Smooth muscle cell (in vitro differentiated cells): Measurements from ENCODE around the gene LLGL1. TPM values are rescaled to one million over a fixed set of nuclear protein-coding genes. Genes with fewer than 3 reads are reported as not detected.

ENCODE experiments used
- DNase-seq: peaks from one replicate; lab custom pipeline; 2025; ENCODE audit not compliant: unreplicated experiment; lab: John Stamatoyannopoulos, UW
- H2AFZ ChIP-seq: fragments of 200-600 bp; sonication (generic); 2 replicates; pipeline ENCODE4 v1.6.0; 2016; ENCODE audit warnings: antibody characterized with exemption, low read depth, mild to moderate bottlenecking
- H3F3A ChIP-seq: fragments of 200-600 bp; sonication (generic); 2 replicates; pipeline ENCODE4 v1.6.0; 2017; ENCODE audit warnings: antibody characterized with exemption, low read depth
- H3K27ac ChIP-seq: fragments of 200-600 bp; sonication (generic); 2 replicates; pipeline ENCODE4 v1.5.1; 2016; ENCODE audit warnings: low read depth, mild to moderate bottlenecking
- H3K27me3 ChIP-seq: fragments of 200-600 bp; sonication (generic); 2 replicates; pipeline ENCODE4 v1.6.1; 2016; ENCODE audit warnings: low read depth, mild to moderate bottlenecking
- H3K36me3 ChIP-seq: fragments of 200-600 bp; sonication (generic); 2 replicates; pipeline ENCODE4 v1.5.1; 2016; ENCODE audit warnings: low read depth
- H3K4me1 ChIP-seq: fragments of 200-600 bp; sonication (generic); 2 replicates; pipeline ENCODE4 v1.5.1; 2016; ENCODE audit warnings: low read depth
- H3K4me2 ChIP-seq: fragments of 200-600 bp; sonication (generic); 2 replicates; pipeline ENCODE4 v1.6.0; 2016; ENCODE audit warnings: mild to moderate bottlenecking
- H3K4me3 ChIP-seq: fragments of 200-600 bp; sonication (generic); 2 replicates; pipeline ENCODE4 v1.5.1; 2016; ENCODE audit warnings: mild to moderate bottlenecking
- H3K79me2 ChIP-seq: fragments of 200-600 bp; sonication (generic); 2 replicates; pipeline ENCODE4 v1.6.0; 2016; ENCODE audit warnings: low read depth, mild to moderate bottlenecking
- H3K9ac ChIP-seq: fragments of 200-600 bp; sonication (generic); 2 replicates; pipeline ENCODE4 v1.6.0; 2016; ENCODE audit warnings: low read depth
- H3K9me3 ChIP-seq: fragments of 200-600 bp; sonication (generic); replicated peaks from 2 replicates; pipeline ENCODE4 v1.5.1; 2016; ENCODE audit warnings: low read depth
- H4K20me1 ChIP-seq: fragments of 200-600 bp; sonication (generic); 2 replicates; pipeline ENCODE4 v1.6.0; 2016; ENCODE audit warnings: low read depth
- WGBS: methylation state at CpG from one replicate; pipeline ENCODE4 v1.1.7; 2016; ENCODE audit warnings: low lambda C conversion rate; 5-methylcytosine and 5-hydroxymethylcytosine counted together
- polyA plus RNA-seq: library from polyadenylated mRNA; unstranded; fragments of >200 nt; fragmentation: Nextera tagmentation; extraction: Ambion mirVana; gene quantifications from 2 replicates; pipeline ENCODE4 v1.2.1, GENCODE V29; 2016
- total RNA-seq: library from RNA; depleted of rRNA; stranded (reverse); fragments of >200 nt; gene quantifications from 2 replicates; pipeline ENCODE4 v1.2.3, GENCODE V29; 2014
- TF ChIP-seq, protein P1 (sequence below): fragments of 200-600 bp; sonication (generic); IDR thresholded peaks from 2 replicates; pipeline ENCODE4 v1.5.1; 2017; ENCODE audit warnings: borderline replicate concordance, mild to moderate bottlenecking, antibody characterized with exemption; ENCODE audit not compliant: insufficient read depth, poor library complexity, severe bottlenecking

The LLGL1 gene
- total and polyA plus RNA-seq, 2 experiments from 2014 or later, result 8.5 to 37.7 TPM

DNA sequence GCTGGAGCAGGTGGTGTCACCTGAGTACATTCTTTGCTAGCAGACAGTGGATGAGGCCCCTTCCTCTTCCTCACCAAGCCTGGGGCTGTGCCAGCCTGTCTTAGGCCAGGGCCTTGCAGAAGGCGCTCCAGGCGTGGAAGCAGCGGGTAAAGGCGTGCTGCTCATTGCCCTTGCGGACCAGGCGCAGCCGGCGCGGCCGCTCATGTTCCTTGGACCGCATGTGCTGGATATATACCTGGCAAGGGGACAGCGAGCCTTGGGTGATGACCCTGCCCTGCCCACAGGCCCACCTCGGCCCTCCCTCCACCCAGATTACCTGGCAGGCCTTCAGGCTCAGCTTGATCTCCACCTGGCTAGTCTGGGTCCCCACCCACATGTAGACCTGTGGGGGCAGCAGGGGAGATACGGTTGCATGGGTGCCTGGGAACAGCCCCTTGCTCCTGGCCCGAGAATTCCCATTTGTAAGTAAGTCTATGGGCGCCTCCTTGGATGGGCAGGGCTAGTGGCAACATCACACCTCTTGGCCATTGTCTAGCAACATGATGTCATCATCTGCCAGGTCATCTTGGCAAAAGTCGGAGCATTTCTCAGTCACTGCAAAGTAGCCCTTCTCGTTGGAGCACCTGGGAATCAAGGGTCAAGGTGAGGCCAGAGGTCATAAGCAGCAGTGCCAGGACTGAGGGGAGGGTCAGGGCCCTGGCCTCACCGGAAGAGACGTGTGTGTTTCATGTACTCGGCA, 19.8 kb downstream of the LLGL1 start:
- Histone ChIP-seq H3K27me3 (no peaks in the 10 kb centered on the region), H3K9me3 (no peaks in the 10 kb centered on the region), H3K9ac (no peak overlapping the region), H3K27ac (no peak overlapping the region), H3K79me2 (no peaks in the 10 kb centered on the region), H2AFZ (no peak overlapping the region), H3K4me3 (no peak overlapping the region), H3K4me2 (no peak overlapping the region), H4K20me1 (peaks cover 30% of the 10 kb centered on the region), H3K4me1 (no peaks in the 10 kb centered on the region), H3K36me3 (no peaks in the 10 kb centered on the region), H3F3A (peaks cover 11% of the 10 kb centered on the region)
- no peak for DNase-seq
- 97% methylated on average over 21 of the region's 21 CpGs for WGBS
- TF ChIP-seq, protein P1, sequence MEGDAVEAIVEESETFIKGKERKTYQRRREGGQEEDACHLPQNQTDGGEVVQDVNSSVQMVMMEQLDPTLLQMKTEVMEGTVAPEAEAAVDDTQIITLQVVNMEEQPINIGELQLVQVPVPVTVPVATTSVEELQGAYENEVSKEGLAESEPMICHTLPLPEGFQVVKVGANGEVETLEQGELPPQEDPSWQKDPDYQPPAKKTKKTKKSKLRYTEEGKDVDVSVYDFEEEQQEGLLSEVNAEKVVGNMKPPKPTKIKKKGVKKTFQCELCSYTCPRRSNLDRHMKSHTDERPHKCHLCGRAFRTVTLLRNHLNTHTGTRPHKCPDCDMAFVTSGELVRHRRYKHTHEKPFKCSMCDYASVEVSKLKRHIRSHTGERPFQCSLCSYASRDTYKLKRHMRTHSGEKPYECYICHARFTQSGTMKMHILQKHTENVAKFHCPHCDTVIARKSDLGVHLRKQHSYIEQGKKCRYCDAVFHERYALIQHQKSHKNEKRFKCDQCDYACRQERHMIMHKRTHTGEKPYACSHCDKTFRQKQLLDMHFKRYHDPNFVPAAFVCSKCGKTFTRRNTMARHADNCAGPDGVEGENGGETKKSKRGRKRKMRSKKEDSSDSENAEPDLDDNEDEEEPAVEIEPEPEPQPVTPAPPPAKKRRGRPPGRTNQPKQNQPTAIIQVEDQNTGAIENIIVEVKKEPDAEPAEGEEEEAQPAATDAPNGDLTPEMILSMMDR, result no peak

DNA sequence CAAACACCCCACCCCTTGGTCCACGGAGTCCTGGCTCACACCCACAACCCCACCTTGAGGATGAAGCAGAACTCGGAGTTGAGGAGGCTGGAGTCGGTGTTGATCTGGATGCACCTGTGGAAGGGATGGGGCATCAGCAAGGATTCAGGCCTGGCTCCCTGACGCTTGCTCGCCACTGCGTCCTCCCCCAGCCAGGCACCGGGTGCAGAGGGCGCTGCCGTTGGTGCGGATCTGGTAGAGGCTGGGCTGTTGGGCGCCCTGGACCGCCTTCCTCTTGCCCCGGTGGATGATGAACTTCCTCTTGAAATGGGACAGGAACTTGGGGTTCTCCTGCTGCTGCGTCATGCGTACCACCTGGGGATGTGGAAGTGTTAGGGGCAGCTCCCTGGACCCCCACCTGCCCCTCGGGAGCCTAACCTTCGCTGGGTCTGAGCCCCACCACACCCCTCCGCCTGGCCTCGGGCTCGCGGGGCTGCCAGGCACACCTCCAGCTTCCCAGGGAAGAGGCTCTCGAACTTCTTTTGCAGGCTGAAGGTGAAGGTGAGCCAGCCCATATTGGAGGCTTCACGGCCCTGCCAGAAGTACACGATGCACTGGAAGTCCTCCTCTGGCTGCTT, 20.8 kb downstream of the LLGL1 start:
- Histone ChIP-seq H3K9me3 (no peaks in the 10 kb centered on the region), H3K27me3 (no peaks in the 10 kb centered on the region), H3K4me3 (no peak overlapping the region), H3K27ac (no peak overlapping the region), H3K36me3 (no peaks in the 10 kb centered on the region), H4K20me1 (peaks cover 30% of the 10 kb centered on the region), H3K4me1 (no peaks in the 10 kb centered on the region), H3F3A (peaks cover 11% of the 10 kb centered on the region), H3K79me2 (no peaks in the 10 kb centered on the region), H2AFZ (no peak overlapping the region), H3K9ac (no peak overlapping the region), H3K4me2 (no peak overlapping the region)
- TF ChIP-seq, protein P1, result no peak
- 97% methylated on average over 24 of the region's 24 CpGs for WGBS
- DNase-seq, result no peak

DNA sequence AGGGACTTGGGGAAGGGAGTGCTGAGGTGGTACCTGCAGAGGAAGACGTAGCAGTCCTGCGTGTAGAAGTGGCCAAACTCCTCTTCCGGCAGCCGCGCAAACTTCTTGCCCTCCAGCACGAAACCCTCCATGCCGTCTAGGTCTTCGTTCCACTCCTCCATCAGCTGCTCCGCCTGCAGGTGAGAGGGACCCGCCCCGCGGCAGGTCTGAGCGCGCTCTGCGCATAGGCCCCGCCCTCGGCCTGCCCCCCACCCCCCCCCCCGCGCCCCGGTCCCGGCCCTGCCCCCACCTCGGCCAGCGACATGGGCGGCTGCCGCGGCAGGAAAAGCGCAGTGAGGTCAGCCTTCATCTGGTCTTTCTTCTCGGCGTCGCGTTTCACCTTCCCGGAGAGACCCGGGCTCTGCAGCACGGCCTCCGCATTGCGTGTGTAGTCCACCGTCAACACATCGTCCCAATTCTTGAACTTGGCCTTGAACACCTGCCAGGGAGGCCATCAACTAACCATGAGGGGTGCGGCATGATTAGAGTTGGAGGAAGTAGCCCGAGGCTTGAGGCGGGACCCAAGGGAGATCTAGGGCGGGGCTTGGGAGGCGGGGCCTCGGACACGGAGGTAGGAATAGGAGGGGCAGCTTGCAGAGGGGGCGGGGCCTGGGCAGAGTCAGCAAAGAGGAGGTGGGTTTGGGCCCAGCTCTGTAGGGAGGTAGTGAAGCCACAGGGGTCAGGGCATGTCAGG, 21.6 kb downstream of the LLGL1 start:
- Histone ChIP-seq H3K27ac (no peak overlapping the region), H3K9ac (no peak overlapping the region), H3K4me1 (no peaks in the 10 kb centered on the region), H3K36me3 (no peaks in the 10 kb centered on the region), H4K20me1 (peaks cover 36% of the 10 kb centered on the region), H3K27me3 (no peaks in the 10 kb centered on the region), H3K9me3 (no peaks in the 10 kb centered on the region), H3K4me3 (no peak overlapping the region), H2AFZ (no peak overlapping the region), H3F3A (peaks cover 11% of the 10 kb centered on the region), H3K4me2 (no peak overlapping the region), H3K79me2 (no peaks in the 10 kb centered on the region)
- no peak for DNase-seq
- TF ChIP-seq, protein P1, result no peak
- WGBS, result 61% methylated on average over 27 of the region's 46 CpGs
